ENCODE results near the gene SERPING1. TPM values are rescaled to one million over a fixed set of nuclear protein-coding genes. Genes with fewer than 3 reads are reported as not detected.
A peak's percentile ranks its signal among the peaks of the same experiment; 100 is the strongest.

Gene SERPING1
- total RNA-seq, result 0.40 TPM in 1 of 2 replicates, not detected in the other

DNA sequence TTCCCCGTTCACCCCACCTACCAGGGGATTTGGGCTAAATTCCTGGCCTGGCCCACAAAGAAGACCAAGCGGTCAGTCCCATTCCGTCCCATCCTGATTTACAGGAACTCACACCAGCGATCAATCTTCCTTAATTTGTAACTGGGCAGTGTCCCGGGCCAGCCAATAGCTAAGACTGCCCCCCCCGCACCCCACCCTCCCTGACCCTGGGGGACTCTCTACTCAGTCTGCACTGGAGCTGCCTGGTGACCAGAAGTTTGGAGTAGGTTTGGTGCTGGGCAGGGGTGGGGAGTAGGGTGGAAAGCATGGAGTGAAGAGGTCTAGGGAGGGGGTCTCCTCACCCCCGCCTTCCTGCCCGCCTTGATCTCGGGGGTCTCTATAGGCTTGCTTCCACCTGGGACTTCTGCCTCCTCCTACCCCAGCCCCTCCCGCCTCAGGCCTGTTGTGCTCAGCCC is at the start of gene SERPING1:
SERPING1 (plus strand) TSS at position 225 of the 455 bp plus-strand sequence. CDS start 586 bp downstream, outside the sequence.
- DNase-seq (ENCODE audit: low read depth in 2 of 2), result no peak

DNA sequence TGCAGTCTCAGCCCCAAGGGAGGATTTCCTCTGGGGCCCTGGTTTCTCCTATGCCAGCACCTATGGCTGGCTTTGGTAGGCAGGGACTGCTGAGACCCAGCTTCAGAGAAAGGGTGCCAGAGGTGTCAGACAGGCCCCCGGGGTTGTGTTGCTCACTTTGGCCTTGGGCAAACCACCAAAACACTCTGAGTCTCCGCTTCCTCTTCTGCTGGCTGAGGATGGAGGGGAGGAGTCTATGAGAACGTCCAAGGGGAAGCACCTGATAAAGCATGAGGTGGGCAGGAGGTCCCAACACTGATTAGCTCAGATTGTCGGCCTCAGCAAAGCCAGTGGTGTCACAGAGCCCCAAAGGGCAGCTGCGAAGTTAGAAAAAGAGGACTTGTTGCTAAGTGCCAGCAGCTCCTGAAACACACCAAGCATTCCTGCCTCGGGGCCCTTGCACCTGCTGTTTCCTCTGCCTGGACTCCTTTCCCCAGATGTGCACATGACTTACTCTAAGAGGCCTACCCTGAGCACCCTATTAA is 49.6 kb upstream of the SERPING1 start:
- peak in 1 of 2 donors; percentile 50 for DNase-seq (ENCODE audit: low read depth in 2 of 2)

DNA sequence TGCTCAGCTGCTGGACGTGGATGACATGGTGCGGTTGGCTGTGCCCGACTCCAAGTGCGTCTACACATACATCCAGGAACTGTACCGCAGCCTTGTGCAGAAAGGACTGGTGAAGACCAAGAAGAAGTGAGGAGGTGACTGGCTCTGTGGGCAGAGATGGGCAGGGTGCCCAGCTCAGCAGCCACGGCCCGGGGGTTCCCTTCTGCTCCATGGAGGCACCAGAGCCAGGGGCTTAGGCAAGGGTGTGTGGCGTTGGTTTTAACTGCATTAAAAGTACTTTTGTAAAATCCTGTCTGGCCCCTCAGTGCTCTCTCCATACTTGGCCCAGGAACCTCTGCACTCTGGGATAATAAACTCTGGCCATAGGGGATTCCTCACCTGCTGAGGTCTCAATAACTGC is 47.5 kb upstream of the SERPING1 start:
- DNase-seq (ENCODE audit: low read depth in 2 of 2), result no peak

DNA sequence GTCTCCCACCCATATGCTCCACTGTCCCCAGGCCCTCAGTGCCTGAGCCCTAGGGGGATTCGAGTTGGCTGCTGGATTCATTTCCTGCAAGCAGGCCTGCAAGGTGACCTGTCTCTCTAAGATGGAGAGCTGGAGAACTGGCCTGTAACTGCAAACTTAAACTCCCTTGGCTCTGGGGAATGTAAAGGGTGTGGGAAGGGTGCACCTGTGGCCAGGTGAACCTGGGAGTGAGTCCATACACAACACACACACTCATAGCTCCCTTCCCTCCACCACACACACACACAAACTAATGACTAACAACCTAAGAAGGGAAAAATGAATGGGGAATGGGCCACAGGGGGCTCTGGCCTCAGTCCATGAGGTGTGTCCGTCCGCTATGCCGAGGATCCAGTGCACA is 45.5 kb upstream of the SERPING1 start:
- DNase-seq (ENCODE audit: low read depth in 2 of 2), result no peak

DNA sequence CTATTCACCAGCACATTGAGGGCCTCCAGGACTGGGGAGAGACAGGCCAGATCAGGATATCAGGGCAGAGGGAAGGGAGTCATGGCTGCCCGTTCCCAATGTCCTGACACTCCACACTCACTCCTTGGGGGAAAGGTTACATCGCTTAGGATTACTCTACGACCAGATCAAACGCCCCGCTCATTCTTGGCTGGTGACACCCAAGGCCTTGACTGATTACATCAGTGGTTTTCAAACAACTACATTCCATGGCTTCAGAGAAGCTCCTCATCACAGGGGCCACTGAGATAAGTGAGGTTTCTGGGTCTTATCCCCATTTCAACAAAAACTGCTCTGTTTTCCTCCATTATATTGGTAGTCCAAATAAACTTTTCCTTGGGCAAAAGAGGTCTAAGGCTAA is 45.0 kb upstream of the SERPING1 start:
- DNase-seq (ENCODE audit: low read depth in 2 of 2), result no peak

DNA sequence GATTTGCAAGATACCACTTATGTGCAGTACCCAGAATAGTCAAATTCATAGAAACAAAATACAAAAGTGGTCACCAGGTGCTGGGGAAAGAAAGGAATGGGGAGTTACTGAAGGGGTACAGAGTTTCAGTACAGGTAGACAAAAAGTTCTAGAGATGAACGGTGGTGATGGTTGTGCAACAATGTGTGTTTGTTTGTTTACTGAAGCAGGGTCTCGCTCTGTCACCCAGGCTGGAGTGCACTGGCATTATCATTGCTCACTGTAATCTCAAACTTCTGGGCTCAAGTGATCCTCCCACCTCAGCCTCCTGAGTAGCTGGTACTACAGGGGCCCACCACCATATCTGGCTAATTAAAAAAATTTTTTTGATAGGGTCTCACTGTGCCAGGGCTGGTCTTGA is 42.1 kb upstream of the SERPING1 start:
- DNase-seq (ENCODE audit: low read depth in 2 of 2), result no peak

DNA sequence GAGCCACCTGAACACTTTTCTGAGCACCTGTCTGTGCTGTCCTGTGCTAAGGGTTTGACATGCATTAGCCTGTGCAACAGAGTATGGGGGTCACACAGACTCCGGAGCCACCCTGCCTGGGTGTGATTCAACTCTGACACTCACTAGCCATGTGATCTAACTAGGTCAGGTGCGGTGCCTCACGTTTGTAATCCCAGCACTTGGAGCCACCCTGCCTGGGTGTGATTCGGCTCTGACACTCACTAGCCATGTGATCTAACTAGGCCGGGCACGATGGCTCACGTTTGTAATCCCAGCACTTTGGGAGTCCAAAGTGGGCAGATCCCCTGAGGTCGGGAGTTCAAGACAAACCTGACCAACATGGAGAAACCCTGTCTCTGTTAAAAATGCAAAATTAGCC is 41.4 kb upstream of the SERPING1 start:
- no peak for DNase-seq (ENCODE audit: low read depth in 2 of 2)

DNA sequence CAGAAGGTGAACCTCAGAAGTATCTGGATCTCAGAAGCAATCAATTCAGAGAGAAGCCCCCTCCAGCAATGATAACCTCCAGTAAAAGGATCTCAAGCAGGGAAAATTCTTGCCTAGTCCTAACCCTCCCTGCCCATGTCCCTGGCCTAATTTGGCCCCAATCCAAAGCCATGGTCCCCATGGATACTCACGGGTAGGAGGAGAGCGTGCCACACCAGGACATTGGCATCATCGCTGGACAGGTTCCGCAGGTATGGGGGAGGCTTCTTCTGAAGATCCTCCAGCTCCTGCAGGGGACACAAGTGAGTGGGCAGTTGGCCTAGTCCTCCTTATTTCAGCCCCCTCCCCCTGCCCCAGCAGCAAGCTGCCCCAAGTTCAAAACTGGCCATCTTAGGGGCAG is 37.3 kb upstream of the SERPING1 start:
- no peak for DNase-seq (ENCODE audit: low read depth in 2 of 2)

DNA sequence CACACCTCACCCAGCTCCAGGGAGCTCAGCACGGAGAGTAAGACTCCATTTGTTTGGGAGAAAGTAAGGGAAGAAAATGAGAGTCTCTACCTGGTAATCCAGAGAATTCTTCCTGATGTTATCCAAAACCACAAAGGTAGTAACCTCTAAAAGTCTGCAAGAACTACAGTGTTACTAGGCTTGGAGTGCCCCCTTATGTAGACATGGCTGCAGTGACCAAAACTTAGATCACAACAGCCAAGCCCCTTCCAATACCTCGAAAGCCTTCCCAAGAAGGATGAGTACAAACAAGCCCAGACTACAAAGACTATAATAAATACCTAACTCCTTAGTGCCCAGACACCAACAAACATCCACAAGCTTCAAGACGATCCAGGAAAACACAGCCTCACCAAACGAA is 34.9 kb upstream of the SERPING1 start:
- DNase-seq (ENCODE audit: low read depth in 2 of 2), result no peak

DNA sequence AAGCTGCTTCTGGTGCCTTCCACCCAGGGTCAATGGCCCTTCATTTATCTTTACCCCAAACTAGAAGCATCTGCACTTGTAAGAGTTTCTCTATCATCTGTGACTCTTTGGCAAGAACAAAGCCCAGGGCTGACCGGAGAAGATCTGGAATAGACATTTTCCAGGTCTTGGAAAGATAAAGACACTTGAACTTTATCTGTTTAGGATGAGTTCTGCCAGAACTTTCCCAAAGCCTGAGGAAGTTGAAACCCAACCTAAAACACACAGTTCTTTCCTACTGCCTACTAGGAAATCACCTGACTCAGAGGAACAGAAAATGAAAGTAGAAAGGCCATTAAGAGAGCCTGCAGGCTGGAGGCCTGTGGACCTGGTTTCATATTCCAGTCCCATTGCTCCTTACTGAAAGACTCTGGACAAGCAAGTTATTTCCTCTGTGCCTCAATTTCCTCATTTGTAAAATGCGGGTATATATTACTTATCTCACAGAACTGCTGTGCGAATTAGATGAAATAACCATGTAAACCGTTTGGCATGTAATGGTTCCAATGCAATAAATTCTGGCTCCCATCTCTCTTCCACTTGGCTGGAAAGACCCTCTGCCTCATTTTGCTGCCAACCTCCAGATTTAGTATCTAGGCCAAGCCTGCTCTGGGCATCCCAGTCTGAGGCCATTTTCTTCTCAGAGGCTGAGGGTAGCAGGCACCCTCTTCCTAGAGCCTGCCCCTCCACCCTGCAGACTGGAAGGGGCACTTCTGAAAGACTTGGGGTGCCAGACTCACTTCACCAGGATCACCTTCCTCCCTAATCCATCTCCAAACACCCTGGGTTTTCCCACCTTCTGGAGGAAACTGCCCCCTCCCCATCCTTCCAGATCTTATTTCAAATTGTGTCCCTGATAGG is 31.2 kb upstream of the SERPING1 start:
- peak; percentile 72 to 76 for DNase-seq (ENCODE audit: low read depth in 2 of 2)

DNA sequence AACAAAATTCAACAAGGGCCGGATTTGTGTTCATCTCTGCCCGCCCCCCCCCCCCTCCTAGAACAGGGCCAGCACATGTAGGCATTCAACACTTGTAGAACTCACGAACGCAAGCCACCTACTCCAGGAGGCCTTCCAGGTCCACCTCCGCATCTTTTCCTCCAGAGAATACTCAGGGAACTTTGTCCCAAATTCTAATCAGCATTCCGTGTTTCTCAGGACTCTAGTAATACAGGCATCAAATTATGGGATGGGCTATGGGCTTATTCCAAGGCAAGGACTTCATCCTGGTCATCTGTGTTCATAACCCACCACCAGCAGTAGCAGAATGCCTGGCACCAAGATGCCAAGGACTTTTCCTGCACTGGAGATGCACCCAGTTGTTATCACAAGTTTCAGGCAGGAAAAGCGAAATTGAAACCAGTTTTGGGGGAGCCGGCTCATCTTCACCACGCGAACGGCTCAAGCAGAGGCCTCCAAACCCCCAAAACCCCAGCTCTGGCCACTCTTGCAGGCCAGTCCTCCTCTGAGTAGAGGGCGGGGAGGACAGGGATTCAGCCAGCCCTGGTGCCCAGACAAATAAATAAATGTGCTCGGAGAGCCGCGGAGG is 30.5 kb upstream of the SERPING1 start:
- peak in 1 of 2 donors; percentile 7 for DNase-seq (ENCODE audit: low read depth in 2 of 2)

DNA sequence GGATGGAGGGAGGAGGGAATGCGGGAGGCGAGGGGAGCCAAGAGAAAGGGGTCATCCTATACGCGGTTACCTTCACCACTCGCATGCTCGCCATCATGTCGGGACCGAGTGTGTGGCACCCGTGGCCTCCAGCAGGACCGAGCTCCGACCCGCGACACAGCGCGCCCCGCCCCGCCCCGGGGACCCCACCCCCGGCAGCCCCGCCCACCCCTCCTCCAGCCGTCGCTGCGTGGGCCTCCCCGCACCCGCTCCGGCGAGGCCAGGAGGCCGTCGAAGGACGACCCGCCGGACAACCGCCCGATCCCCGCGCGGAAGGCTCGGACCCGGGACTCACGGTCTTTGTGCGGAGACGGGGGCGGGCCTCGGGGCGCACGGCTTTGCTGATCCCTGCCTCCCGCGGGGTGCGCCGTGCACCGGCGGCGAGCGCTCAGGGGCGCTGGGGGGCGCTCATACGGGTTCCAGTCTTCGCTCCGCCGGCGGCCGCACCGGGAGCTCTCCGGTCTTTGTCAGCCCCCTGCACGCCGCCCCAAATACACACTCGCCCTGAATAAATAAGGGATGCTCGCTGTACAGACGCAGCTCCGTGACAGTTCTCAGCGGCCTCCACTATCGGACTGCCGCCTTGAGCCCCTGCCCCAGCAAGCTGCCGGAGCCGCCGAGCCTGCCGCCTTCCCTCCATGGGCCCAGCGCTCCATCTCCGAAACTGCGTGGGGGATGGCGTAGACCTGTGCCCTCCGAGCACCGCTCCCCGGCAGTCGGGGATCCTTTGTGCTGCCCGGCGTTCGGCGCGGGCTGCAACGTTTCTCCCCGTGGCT is 29.8 kb upstream of the SERPING1 start, which contains the start of gene UBE2L6:
UBE2L6 (minus strand) TSS at position 158 of the 815 bp plus-strand sequence; CDS start at position 97, 61 bp downstream.
- DNase-seq (ENCODE audit: low read depth in 2 of 2), result peak; percentile 37 to 74

DNA sequence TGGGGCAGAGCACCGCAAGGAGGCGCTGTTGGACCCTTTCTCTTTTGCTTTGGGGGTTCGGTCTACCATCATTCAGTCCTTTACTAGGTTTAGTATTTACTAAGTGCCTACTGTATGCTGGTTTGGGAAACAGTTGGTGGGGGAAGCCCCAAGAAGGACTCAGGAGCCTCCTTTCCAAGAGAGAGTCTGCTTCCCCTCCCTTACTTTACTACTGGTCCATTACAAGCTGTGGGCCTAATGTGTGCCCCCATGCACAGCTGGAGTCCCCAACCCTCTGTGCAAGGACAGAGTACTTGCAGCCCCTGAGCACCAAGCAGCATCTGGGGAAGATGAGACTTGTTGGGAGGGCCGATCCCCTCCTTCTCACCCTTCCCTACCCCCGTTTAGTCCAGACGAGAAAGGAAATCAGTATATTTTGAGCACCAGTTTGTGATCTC is 29.1 kb upstream of the SERPING1 start:
- DNase-seq (ENCODE audit: low read depth in 2 of 2), result peak in 1 of 2 donors; percentile 76

DNA sequence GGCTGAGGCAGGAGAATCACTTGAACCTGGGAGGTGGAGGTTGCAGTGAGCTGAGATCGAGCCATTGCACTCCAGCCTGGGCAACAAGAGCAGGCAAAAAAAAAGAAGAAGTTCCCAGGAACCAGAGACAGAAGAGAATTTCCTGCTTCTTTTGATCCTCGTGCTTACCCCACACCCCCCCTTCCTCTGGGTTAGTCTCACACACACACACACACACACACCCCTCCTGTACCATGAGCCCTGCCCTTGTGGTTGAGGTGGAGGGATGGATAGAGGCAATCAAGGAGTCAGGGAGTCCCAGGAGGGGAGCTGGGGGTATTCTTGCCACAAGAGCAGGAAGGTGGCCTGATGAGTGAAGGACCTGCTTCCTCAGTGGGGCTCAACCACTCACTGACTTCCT is 25.9 kb upstream of the SERPING1 start:
- no peak for DNase-seq (ENCODE audit: low read depth in 2 of 2)

DNA sequence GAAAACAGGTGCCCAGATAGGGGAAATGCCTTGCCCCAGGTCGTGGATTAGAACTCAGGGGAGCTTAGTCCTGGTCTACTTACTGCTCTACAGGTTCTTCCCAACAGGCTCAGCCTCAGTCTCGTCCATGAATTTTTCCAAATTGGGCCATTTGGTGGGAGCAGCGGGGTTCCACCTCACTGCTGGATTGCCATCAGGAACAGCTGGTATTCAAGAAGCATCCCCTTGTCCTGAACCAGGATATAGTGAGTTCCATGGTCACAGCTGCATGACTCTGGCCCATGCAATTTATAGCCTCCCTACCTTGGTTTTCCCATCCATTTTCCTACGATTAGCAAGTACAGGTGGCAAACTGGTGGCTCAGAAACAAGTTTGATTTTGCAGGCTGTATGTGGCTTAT is 23.4 kb upstream of the SERPING1 start:
- DNase-seq (ENCODE audit: low read depth in 2 of 2), result no peak

DNA sequence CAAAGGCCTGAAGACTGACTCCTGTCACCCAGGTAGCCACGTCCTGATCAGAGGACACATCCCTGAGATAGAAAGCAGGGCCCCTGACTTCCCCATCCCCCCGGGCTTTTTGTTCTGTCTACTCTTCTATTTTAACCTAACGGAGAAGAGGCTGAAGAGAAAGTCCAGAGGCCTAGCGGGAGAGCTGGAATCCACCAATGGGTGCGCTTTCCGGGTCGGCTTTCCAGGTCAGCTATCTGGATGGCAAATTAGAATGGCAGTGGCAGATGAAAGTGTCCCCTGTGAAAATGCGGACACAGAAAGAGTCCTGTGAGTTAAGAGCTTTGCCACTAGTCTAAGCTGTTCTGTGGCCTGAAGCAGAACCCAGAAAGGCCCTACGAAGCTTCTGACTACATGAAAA is 13.1 kb upstream of the SERPING1 start:
- no peak for DNase-seq (ENCODE audit: low read depth in 2 of 2)

DNA sequence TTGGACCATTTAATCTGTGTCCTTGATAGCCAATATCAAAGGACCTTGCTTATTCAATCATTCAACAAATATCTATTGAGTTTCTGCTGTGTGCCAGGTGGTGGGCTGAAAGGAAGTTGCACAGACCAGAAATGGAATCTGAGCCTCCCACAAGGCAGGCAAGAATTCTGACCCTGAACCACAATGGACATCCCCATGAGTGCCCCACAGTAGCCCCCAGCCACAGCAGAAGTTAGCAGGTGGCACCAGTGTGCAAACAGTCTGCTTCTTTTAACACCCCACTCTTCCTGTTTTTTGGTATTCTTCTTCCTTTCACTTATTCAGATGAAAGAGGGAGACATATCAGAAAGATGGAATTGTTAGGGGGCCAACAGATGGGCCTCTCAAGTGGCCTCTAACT is 12.2 kb upstream of the SERPING1 start:
- no peak for DNase-seq (ENCODE audit: low read depth in 2 of 2)

DNA sequence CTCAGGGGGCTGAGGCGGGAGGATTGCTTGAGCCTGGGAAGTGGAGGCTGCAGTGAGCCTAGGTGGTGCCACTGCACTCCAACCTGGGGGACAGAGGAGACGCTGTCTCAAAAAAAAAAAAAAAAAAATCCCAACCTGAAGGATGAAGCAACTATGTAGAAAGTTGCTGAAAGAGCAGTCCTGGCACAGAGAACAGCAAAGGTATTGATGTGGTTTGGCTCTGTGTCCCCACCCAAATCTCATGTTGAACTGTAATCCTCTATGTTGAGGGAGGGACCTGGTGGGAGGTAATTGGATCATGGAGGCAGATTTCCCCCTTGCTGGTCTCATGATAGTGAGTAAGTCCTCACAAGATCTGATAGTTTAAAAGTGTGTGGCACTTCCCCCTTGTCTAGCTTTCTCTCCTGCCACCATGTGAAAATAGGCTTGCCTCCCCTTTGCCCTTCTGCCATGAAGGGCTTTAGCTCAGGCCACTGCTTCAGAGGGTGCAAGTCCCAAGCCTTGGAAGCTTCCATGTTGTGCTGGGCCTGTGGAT is 10.7 kb upstream of the SERPING1 start:
- DNase-seq (ENCODE audit: low read depth in 2 of 2), result no peak

DNA sequence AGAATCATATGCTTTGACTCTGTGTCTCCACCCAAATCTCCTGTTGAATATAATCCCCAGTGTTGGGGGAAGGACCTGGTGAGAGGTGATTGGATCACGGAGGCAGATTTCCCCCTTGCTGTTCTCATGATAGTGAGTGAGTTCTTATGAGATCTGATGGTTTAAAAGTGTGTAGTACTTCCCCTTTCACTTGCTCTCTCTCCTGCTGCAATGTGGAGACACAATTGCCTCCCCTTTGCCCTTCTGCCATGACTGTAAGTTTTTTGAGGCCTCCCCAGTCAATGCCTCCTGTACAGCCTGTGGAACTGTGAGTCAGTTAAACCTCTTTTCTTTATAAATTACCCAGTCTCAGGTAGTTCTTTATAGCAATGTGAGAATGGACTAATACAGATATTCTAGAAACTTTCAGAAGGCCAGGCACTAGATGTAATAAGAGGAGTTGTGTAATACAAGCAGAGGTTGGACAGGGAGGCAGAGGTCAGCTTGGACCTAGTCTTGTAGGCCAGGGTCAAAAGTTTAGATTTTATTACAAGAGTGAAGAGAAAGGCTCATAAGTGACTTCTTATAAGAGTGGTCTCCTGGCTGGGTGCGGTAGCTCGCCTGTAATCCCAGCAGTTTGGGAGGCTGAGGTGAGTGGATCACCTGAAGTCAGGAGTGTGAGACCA is 9.3 kb upstream of the SERPING1 start:
- no peak for DNase-seq (ENCODE audit: low read depth in 2 of 2)

DNA sequence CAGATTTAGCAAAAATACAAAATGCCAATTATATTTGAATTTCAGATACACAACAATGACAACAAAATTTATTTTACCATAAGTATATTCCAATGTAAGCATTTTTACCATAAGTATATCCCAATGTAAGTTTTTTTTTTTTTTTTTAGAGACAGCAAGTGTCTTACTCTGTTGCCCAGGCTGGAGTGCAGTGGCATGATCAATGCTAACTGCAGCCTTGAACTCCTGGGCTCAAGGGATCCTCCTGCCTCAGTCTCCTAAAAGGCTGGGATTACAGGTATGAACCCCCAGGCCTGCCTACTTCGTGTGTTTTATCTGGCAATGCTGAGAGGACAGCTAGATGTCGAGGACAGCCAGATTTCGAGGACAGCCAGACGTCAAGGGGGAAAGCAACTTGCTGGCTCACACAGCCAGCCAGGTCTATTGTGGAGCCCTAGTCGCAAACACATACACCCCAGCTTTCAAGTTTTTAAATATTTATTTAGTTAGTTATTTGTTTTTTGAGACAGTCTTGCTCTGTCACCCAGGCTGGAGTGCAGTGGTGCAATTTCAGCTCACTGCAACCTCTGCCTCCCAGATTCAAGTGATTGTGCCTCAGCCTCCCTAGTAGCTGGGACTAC is 1.1 kb upstream of the SERPING1 start:
- DNase-seq (ENCODE audit: low read depth in 2 of 2), result no peak

Measured in lung microvascular endothelial cell (primary cell).